ENCODE measurements around the gene SCUBE3.

GRCh38 chr6:35188886-35189285 is 24.9 kb upstream of the SCUBE3 start:
- TF ChIP-seq CTCF (IDR thresholded peaks at IDR 0.05; ENCODE audit: insufficient read depth, low read length) (no peak), POLR2AphosphoS5 (IDR thresholded peaks at IDR 0.05; ENCODE audit: low read depth) (no peak), REST (IDR thresholded peaks at IDR 0.05; ENCODE audit: insufficient replicate concordance, low read depth) (no peak), GABPA (IDR thresholded peaks at IDR 0.05; ENCODE audit: low read depth) (no peak), SPI1 (IDR thresholded peaks at IDR 0.05; ENCODE audit: borderline replicate concordance, low read depth) (no peak)

Data from HL-60 (cell line).